HepG2 (cell line): ENCODE data around the gene NDUFC1. TPM values are rescaled to one million over a fixed set of nuclear protein-coding genes. Genes with fewer than 3 reads are reported as not detected.

ENCODE experiments used
- ARNT ChIP-seq: fragments of 450-650 bp; IDR thresholded peaks from 2 replicates; pipeline ENCODE4 v1.6.1; 2017
- BCL6 ChIP-seq: IDR thresholded peaks from 2 replicates; pipeline ENCODE4 v1.6.1; 2016; ENCODE audit warnings: missing genetic modification reagents, missing compliant biosample characterization
- CHD2 ChIP-seq: IDR thresholded peaks from 2 replicates; pipeline ENCODE4 v1.6.1; 2011; ENCODE audit warnings: low read depth, low read length, improper control_type of control experiment
- EP300 ChIP-seq, 3 experiments: sonication (generic) in 1 of 3; formaldehyde crosslinking in 1 of 3; IDR thresholded peaks; 2 replicates each; pipeline versions ENCODE4 v1.5.1 to v1.6.1; 2011 to 2020; ENCODE audit warnings: low read depth in 2 of 3, low read length in 2 of 3, borderline replicate concordance in 1 of 3, improper control_type of control experiment in 1 of 3, mild to moderate bottlenecking in 1 of 3, missing genetic modification reagents in 1 of 3, moderate library complexity in 1 of 3
- GATA4 ChIP-seq: sonication (generic); IDR thresholded peaks from 2 replicates; pipeline ENCODE4 v1.6.1; 2016; ENCODE audit warnings: antibody characterized with exemption, low read depth, borderline replicate concordance
- HOXD1 ChIP-seq: sonication (generic); formaldehyde crosslinking; IDR thresholded peaks from 2 replicates; pipeline ENCODE4 v1.5.0; 2020; ENCODE audit warnings: missing genetic modification reagents
- MEF2D ChIP-seq: sonication (generic); formaldehyde crosslinking; IDR thresholded peaks from 2 replicates; pipeline ENCODE4 v1.5.1; 2020; ENCODE audit warnings: mild to moderate bottlenecking, missing genetic modification reagents
- MXI1 ChIP-seq: IDR thresholded peaks from 3 replicates; pipeline ENCODE4 v1.6.1; 2012; ENCODE audit warnings: low read depth, low read length, inconsistent platforms, borderline replicate concordance
- THAP11 ChIP-seq: IDR thresholded peaks from 2 replicates; pipeline ENCODE4 v1.6.1; 2016; ENCODE audit warnings: missing biosample characterization, missing genetic modification reagents
- XRCC5 ChIP-seq: fragments of 200-400 bp; formaldehyde crosslinking; optimal IDR thresholded peaks from 2 replicates; pipeline ENCODE3; 2017; ENCODE audit warnings: mild to moderate bottlenecking, low read length
- YEATS4 ChIP-seq: sonication (generic); formaldehyde crosslinking; IDR thresholded peaks from 2 replicates; pipeline ENCODE4 v1.4.0; 2020; ENCODE audit warnings: missing genetic modification reagents, borderline replicate concordance
- YY1 ChIP-seq: IDR thresholded peaks from 2 replicates; pipeline ENCODE4 v1.6.1; 2011; ENCODE audit warnings: low read length, low read depth, moderate library complexity, mild to moderate bottlenecking; ENCODE audit not compliant: insufficient read depth, insufficient replicate concordance
- ZNF180 ChIP-seq: sonication (generic); formaldehyde crosslinking; IDR thresholded peaks from 2 replicates; pipeline ENCODE4 v1.4.0; 2020; ENCODE audit warnings: low read depth, missing genetic modification reagents, borderline replicate concordance
- ZNF292 ChIP-seq: sonication (generic); formaldehyde crosslinking; IDR thresholded peaks from 2 replicates; pipeline ENCODE4 v1.8.1; 2022; ENCODE audit warnings: mild to moderate bottlenecking, low read depth, missing genetic modification reagents, borderline replicate concordance
- ZNF296 ChIP-seq: sonication (generic); formaldehyde crosslinking; conservative IDR thresholded peaks from 2 replicates; pipeline ENCODE4 v1.5.0; 2020; ENCODE audit warnings: mild to moderate bottlenecking, missing genetic modification reagents
- ZNF343 ChIP-seq: sonication (generic); formaldehyde crosslinking; IDR thresholded peaks from 2 replicates; pipeline ENCODE4 v1.4.0; 2020; ENCODE audit warnings: mild to moderate bottlenecking, missing genetic modification reagents
- ZNF350 ChIP-seq: sonication (generic); formaldehyde crosslinking; IDR thresholded peaks from 2 replicates; pipeline ENCODE4 v1.4.0; 2020; ENCODE audit warnings: mild to moderate bottlenecking, low read depth, missing genetic modification reagents, borderline replicate concordance
- ZNF577 ChIP-seq: sonication (generic); formaldehyde crosslinking; IDR thresholded peaks from 2 replicates; pipeline ENCODE4 v1.4.0; 2020; ENCODE audit warnings: mild to moderate bottlenecking, low read depth, missing genetic modification reagents, borderline replicate concordance
- ZNF792 ChIP-seq: IDR thresholded peaks from 2 replicates; pipeline ENCODE4 v1.6.1; 2016
- ZNF883 ChIP-seq: sonication (generic); formaldehyde crosslinking; IDR thresholded peaks from 2 replicates; pipeline ENCODE4 v1.5.1; 2020; ENCODE audit warnings: mild to moderate bottlenecking, missing genetic modification reagents; ENCODE audit errors: not compliant biosample characterization
- polyA plus RNA-seq, 8 experiments: library from polyadenylated mRNA; depleted of rRNA in 3 of 8; stranded (reverse) in 7 of 8; unstranded in 1 of 8; fragments of >200 nt; fragmentation: Illumina TruSeq in 4 of 8; extraction: Trizol in 4 of 8; gene quantifications; 2 replicates each; pipeline versions ENCODE4 v1.2.1 to v1.2.3, GENCODE V29; 2011 to 2016; ENCODE audit warnings: low read depth in 4 of 8, missing spikeins in 1 of 8, mixed read lengths in 1 of 8; ENCODE audit not compliant: insufficient read depth in 1 of 8
- total RNA-seq, 5 experiments: library from RNA; depleted of rRNA; stranded (reverse); fragments of >200 nt; fragmentation: Illumina TruSeq; extraction: Trizol; gene quantifications; 2 replicates each; pipeline ENCODE4 v1.2.3, GENCODE V29; 2016; ENCODE audit warnings: low read depth in 1 of 5
- TF ChIP-seq, protein P1 (sequence below): IDR thresholded peaks from 2 replicates; pipeline ENCODE4 v1.6.1; 2012; ENCODE audit warnings: low read length, improper control_type of control experiment
- TF ChIP-seq, protein P2 (sequence below): sonication (generic); formaldehyde crosslinking; IDR thresholded peaks from 2 replicates; pipeline ENCODE4 v1.8.0; 2022; ENCODE audit warnings: missing genetic modification reagents, mild to moderate bottlenecking, inconsistent platforms, borderline replicate concordance
- TF ChIP-seq, protein P3 (sequence below): sonication (generic); formaldehyde crosslinking; IDR thresholded peaks from 2 replicates; pipeline ENCODE4 v1.4.0; 2020; ENCODE audit warnings: missing genetic modification reagents

NDUFC1 gene
- total and polyA plus RNA-seq, 2 of the 13 experiments (the other 11 are each of a cell fraction or from before 2014, with no cell fraction given) = 43.4 to 96.4 TPM

DNA sequence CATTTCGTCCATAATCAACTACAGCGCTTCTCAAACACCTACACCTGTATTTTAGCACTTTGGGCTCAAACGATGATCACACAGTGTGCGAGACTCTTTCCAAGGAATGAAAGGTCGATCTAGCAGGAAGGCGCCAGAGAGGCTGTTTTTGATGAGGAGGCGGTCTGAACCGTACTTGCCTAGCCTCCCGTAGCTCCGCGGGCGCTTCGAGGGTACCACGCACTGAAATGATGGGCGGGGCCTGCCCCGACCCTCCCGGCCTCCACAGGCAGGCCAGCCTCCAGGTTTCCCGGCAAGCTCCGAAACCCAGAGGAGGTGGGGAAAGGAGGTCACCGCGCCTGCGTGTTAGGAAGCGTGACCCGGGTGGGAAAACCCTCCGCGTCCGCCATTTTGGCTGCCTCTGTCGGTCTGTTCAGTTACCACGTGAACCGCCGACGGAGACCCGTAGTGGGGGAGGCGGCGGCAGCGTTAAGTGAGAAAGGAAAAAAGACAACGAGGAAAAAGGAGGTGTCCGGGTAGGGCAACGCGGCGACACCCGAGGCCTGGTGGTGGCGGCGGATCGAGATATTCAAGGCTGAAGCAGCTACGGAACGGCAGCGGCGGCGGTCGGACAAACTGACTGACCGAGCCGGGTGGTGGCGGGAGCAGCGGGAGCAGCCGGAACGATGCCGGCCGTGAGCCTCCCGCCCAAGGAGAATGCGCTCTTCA is 1.0 kb downstream of the NDUFC1 start, which contains the start of gene NAA15 (continued):
- TF ChIP-seq ZNF180 (CRISPR knock-in tag) (no peak), THAP11 (CRISPR knock-in tag) (peak; percentile 93), CHD2 (no peak), XRCC5 (peak; percentile 81), ZNF292 (peak; percentile 36; the same call in 1 of the 2 replicates), ZNF792 (CRISPR knock-in tag) (peak; percentile 75; the same call in 1 of the 2 replicates), MXI1 (peak; percentile 94), ZNF577 (CRISPR knock-in tag) (no peak), YY1 (peak; percentile 98), MEF2D (0 out of 2 replicates have a peak, but pooled peaks have one; percentile 50), ARNT (no peak), GATA4 (peak; percentile 65; the same call in 1 of the 2 replicates), EP300 (IDR thresholded peaks at IDR 0.05; ENCODE audit: low read depth in 2 of 2, low read length in 2 of 2) (peak; percentile 34 to 41; a peak in 1 of 4 replicates), EP300 (CRISPR knock-in tag; IDR thresholded peaks at IDR 0.05; ENCODE audit: borderline replicate concordance) (no peak), ZNF350 (CRISPR knock-in tag) (peak; percentile 72; the same call in 1 of the 2 replicates), HOXD1 (CRISPR knock-in tag) (no peak; the same call in 1 of the 2 replicates), BCL6 (CRISPR knock-in tag) (peak; percentile 86), YEATS4 (peak; percentile 64; the same call in 1 of the 2 replicates), ZNF883 (CRISPR knock-in tag) (peak; percentile 69), ZNF296 (CRISPR knock-in tag) (no peak), ZNF343 (CRISPR knock-in tag) (no peak)
- TF ChIP-seq, protein P1, sequence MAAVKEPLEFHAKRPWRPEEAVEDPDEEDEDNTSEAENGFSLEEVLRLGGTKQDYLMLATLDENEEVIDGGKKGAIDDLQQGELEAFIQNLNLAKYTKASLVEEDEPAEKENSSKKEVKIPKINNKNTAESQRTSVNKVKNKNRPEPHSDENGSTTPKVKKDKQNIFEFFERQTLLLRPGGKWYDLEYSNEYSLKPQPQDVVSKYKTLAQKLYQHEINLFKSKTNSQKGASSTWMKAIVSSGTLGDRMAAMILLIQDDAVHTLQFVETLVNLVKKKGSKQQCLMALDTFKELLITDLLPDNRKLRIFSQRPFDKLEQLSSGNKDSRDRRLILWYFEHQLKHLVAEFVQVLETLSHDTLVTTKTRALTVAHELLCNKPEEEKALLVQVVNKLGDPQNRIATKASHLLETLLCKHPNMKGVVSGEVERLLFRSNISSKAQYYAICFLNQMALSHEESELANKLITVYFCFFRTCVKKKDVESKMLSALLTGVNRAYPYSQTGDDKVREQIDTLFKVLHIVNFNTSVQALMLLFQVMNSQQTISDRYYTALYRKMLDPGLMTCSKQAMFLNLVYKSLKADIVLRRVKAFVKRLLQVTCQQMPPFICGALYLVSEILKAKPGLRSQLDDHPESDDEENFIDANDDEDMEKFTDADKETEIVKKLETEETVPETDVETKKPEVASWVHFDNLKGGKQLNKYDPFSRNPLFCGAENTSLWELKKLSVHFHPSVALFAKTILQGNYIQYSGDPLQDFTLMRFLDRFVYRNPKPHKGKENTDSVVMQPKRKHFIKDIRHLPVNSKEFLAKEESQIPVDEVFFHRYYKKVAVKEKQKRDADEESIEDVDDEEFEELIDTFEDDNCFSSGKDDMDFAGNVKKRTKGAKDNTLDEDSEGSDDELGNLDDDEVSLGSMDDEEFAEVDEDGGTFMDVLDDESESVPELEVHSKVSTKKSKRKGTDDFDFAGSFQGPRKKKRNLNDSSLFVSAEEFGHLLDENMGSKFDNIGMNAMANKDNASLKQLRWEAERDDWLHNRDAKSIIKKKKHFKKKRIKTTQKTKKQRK = no peak
- TF ChIP-seq, protein P2, sequence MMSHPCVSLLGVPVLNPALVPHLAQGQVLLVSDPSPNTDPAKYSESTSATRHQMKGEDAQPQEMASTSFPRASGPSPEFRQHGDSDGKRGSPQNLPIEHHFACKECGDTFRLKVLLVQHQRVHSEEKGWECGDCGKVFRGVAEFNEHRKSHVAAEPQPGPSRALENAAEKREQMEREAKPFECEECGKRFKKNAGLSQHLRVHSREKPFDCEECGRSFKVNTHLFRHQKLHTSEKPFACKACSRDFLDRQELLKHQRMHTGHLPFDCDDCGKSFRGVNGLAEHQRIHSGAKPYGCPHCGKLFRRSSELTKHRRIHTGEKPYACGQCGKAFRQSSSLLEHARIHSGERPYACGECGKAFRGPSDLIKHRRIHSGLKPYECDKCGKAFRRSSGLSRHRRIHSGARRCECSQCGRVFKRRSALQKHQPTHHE (CRISPR knock-in tag) = 0 out of 2 replicates have a peak, but pooled peaks have one; percentile 33
- TF ChIP-seq, protein P3, sequence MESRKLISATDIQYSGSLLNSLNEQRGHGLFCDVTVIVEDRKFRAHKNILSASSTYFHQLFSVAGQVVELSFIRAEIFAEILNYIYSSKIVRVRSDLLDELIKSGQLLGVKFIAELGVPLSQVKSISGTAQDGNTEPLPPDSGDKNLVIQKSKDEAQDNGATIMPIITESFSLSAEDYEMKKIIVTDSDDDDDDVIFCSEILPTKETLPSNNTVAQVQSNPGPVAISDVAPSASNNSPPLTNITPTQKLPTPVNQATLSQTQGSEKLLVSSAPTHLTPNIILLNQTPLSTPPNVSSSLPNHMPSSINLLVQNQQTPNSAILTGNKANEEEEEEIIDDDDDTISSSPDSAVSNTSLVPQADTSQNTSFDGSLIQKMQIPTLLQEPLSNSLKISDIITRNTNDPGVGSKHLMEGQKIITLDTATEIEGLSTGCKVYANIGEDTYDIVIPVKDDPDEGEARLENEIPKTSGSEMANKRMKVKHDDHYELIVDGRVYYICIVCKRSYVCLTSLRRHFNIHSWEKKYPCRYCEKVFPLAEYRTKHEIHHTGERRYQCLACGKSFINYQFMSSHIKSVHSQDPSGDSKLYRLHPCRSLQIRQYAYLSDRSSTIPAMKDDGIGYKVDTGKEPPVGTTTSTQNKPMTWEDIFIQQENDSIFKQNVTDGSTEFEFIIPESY (CRISPR knock-in tag) = peak; percentile 11; the same call in 1 of the 2 replicates
